Breast epithelium (tissue), 3 donors: ENCODE data around the gene SERPINA4.

Source experiments
- POLR2A ChIP-seq: fragments of 450-650 bp; IDR thresholded peaks from one replicate; pipeline ENCODE4 v1.6.1; 2016; ENCODE audit warnings: antibody characterized with exemption, mild to moderate bottlenecking, moderate library complexity
- TF ChIP-seq, protein P1 (sequence below), 3 donors: fragments of 450-650 bp; IDR thresholded peaks; one replicate each; pipeline ENCODE4 v1.5.1; 2016 to 2017; ENCODE audit warnings: antibody characterized with exemption in 3 of 3, mild to moderate bottlenecking in 3 of 3, moderate library complexity in 3 of 3

DNA sequence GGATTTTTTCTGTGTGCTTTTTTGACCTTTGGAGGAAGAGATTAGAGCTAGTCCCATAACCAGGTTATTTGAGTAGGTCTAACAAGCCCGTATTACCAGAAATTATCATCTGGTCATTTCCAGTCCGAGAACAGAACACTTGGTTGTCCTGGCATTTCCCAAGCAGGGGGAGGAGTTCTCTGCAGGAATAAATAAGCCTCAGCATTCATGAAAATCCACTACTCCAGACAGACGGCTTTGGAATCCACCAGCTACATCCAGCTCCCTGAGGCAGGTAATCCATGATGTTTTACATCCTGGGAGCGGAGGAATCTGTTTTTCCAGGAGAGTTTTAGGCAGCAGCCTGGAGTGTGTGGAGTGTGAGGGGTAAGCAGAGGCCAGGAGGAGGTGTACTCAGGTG is 50.9 kb downstream of the SERPINA4 start, which contains the start of gene SERPINA3:
- TF ChIP-seq, protein P1, sequence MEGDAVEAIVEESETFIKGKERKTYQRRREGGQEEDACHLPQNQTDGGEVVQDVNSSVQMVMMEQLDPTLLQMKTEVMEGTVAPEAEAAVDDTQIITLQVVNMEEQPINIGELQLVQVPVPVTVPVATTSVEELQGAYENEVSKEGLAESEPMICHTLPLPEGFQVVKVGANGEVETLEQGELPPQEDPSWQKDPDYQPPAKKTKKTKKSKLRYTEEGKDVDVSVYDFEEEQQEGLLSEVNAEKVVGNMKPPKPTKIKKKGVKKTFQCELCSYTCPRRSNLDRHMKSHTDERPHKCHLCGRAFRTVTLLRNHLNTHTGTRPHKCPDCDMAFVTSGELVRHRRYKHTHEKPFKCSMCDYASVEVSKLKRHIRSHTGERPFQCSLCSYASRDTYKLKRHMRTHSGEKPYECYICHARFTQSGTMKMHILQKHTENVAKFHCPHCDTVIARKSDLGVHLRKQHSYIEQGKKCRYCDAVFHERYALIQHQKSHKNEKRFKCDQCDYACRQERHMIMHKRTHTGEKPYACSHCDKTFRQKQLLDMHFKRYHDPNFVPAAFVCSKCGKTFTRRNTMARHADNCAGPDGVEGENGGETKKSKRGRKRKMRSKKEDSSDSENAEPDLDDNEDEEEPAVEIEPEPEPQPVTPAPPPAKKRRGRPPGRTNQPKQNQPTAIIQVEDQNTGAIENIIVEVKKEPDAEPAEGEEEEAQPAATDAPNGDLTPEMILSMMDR (IDR thresholded peaks at IDR 0.05) = no peak
- TF ChIP-seq POLR2A = peak; percentile 80
